Right hindlimb (tissue), 1 donor: ENCODE data around the gene HOXD8.
A peak's percentile ranks its signal among the peaks of the same experiment; 100 is the strongest.

Experiments
- DNase-seq: peaks from one replicate; pipeline ENCODE4 v3.0.0-alpha.2; 2018

The HOXD8 gene

DNA sequence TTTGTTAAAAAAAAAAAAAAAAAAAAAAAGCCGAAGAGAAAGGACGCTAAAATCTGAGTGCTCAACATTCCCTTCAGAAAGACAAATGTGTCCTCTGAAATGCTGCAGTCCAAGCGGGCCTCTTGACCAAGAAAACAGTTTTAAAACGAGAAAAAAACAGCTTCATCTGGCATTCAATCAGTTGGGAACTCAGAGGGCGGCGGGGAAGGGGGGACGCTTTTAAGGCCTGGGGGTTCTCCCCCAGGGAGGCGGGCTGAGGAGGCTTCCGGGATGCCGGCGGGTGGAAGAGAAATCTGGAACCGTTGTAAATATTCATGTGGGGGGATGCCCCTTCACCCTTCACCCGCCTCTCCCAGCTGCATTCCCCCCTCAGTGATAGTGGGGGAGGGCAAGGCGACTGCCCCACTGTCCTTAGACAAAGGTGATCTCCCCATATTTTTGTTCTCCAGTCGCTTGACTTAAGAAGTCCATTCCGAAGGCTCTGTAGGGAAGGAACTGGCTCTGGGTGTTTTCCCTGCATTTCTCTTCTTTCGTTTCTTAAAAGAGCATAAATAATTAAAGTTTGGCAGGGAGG is 25.7 kb upstream of the HOXD8 start:
- DNase-seq: no peak

DNA sequence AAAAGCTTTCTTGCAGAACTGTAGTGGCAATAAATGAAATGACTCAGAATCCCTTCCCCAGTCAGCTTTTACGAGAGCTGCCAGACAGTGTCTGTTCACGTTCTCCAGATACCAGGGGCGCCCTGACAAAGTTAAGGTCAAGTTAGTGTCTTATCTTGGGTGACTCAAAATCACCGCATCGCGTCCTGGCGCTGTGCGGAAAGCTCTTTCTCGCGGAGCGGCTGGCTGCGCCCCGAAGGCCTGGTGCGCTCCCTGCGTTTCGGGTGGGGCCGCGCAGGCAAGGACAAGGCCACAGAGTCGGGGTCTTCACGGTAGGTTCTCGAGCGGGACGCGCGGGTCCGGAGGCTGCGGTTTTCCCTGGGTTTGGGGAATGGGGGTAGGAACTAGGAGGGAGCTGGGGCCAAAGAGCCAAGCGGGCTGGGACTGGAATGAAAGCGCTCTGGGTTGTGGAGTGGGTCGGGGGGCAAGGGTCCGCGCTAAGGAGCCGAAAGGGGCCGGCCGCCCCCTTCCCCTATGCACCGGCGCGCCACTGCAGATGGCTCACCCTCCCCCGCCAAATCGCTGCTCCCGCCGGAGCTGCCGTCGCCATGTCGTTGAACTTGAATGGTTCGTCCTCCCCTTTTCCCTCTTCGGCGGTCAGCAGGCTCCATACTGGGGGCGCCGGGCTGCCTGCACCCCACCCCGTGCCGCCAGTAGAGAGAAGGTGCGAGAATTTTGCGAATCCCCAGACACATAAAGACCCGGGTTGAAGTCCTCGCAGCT is 25.0 kb upstream of the HOXD8 start:
- DNase-seq: no peak

DNA sequence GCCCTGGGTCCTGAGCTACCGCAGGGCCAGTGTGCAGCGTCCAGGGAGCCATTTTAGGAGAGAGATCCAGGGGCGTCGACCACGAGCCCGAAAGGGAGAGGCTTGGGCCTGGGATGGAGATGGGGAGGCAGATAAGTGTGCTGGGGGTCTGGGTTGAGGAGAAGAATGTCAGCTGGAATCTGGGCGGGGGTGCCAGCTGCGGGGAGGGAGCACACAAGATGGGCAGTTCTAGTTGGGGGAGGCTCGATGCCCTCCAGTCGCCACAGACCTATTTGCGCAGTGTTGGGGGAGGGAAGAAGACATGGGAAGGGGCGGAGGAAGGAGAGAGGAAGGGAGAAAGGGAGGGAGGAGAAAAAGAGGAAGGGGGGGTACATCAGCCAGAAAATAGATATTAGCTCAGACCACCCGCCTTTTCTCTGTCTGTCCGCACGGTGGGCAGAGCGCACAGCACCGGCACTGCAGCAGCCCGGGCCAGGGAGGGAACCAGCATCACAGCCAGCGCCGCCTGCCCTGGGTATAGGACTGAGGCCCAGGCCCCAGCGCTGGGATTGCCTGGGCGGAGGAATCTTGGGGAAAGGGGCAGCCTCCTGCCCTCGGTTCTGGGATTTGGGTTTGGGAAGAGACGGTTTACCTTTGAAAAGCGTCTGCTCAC is 24.3 kb upstream of the HOXD8 start:
- DNase-seq: no peak

DNA sequence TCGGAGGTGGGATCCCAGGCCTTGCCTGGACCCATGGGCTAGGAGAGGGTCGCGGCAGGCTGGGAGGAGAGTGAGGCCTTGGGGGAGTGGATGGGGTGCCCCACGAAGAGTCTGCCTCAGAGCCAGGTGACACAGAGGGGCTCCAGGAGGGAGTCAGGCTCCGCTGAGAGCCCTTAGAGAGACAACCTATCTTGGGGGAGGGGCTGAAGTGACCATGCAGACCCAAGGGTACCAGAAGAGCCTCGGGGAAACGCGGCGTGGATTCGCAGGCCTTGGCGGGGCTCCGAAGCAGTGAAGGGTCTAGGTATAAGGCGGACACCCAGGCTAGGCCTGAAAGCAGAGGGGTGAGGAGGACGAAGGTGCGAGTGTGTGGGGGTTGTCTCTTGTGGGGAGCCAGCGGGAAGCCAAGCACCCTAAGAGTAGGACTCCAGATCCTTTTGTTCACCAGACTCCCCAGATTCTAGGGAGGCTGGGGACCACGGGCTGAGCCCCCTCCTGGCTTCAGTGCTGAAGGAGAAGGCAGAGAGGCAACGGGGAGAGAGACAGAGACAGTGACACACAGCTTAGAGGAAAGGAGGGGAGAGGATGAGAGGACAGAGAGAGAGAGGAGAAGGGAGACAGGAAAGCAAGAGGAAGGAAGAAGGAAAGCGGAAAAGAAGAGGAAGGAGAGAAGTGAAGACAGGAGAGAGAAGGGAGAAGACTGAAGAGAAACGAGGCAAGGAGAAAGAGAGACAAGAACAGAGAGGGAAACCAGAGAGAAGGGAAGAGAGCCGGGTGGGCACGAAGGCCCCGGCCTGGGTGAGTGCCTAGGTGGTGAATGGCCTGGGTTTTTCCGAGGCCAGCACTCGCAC is 23.6 kb upstream of the HOXD8 start:
- no peak for DNase-seq

- peak; percentile 38 for DNase-seq
Measured at GRCh38 chr2:176106581-176107539, 22.6 kb upstream of the HOXD8 start, which contains the start of gene HOXD11. Gene HOXD11 (plus strand): TSS chr2:176107280. CDS start chr2:176107356, 76 bp downstream.

GRCh38 chr2:176107731-176108181 is 21.7 kb upstream of the HOXD8 start:
- no peak for DNase-seq

DNA sequence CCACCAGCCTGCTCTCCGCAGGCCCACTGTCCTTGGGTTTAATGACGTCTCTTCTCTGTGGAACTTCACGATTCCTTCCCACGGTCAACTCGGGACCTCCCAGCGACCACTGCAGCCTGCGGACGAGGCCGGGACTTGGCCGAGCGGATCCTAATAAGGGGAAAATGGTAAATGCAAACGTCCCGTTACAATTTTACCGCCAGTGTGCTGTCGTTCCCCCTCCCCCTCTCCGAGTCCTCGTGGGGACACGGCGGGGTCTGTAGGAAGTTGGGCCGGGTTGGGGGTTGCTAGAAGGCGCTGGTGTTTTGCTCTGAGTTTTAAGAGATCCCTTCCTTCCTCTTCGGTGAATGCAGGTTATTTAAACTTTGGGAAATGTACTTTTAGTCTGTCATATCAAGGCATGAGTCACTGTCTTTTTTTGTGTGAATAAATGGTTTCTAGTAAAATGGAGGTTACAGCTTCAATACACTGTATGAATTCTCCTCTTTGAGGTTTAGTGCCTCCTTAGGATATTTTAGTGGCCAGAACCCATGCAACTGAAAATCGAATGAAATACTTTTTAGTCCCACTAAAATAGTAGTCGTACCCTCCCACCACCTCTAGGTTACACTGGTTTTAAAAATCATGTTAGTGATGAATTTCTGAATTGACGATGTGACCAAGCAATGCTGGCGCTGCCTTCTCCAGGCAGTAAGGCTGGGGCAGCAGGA is 20.2 kb upstream of the HOXD8 start:
- DNase-seq: no peak

DNA sequence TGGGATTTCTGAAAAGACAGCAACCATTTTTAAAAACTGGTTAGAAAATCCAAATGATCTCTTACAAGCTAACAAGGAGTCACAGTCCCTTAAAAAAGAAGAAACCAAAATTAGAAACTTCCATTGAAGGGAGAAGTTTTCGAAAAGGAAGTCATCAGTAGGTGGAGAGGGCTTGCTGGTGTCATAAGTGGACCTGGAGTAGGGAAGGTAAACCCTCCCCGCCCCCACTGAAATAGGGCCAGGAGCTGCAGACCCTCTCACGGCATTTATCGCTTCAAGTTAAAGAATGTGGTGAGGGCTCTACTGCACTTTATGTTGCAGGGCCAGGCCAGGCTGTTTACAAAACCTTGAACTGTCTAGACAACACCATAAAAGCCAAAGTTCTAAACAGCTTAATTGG is 19.6 kb upstream of the HOXD8 start:
- no peak for DNase-seq

GRCh38 chr2:176110415-176111308 is 18.8 kb upstream of the HOXD8 start:
- no peak for DNase-seq

DNA sequence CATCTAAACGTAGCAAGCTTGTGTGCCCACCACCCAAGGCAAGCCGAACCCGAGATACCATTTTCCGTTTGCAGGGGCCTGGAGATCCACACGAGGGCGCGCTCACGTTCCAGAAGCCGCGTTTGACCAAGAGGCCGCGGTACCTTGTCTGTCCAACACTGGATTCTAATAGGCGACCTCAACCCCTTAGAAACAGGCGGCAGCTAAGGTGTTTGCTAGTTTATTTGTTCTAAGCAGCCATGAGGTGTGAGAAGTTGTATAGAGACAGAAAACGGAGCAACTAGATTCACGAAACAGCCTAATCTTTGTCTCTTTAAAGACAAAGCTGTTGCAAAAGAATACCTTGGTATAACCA is 18.2 kb upstream of the HOXD8 start:
- peak; percentile 83 for DNase-seq

GRCh38 chr2:176111846-176112374 is 17.6 kb upstream of the HOXD8 start:
- no peak for DNase-seq

- DNase-seq: no peak
Measured at GRCh38 chr2:176112375-176113302, 16.9 kb upstream of the HOXD8 start.

DNA sequence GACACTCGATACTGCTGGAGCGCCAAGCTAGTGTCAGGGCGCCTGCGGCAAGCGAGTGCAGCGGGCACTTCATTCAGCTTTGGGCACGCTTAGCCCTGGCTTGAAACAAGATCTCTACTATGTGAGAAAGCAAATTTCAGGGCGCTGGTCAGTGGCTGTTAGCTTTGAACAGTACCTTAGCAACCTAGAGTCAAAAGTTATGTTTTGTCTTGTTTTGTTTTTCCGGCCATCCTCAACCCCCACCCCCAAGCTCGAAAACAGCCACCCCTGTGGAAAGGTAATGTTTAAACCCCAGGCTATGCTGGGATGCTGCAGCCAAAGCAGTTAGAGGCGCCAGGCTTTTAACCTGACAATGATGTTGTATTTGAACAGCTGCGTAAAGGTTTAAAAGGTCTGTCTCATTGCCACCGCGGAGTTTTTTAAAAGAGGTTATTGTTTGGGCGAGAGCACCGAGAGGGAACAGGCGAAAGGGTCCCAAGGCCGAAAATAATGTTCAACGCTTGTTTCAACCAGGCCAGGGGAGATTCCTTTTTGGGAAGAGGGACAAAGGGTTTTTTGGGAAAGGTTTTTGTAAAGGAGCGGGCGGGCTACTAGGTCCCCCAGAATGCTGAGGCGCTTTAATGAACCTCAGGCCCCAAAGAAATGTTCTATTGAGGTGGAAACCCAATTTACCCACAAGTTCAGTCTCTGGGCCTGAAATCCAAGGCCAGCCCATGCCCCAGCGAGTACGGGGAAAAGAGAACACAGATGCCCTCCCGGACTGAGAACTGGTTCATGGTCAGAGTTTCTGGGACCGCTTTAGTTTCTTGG is 15.2 kb upstream of the HOXD8 start:
- no peak for DNase-seq

GRCh38 chr2:176114930-176115625 is 14.4 kb upstream of the HOXD8 start:
- DNase-seq: no peak

GRCh38 chr2:176115883-176116813 is 13.4 kb upstream of the HOXD8 start, which contains the start of gene HOXD10:
Gene HOXD10 (plus strand): TSS chr2:176116778. CDS start chr2:176116834, 56 bp downstream.
- DNase-seq: peak; percentile 89
